SU-DHL-6 (cell line): ENCODE results near the gene FOXS1.

Experiments used
- H2AFZ ChIP-seq: fragments of 200-600 bp; sonication (generic); 2 replicates; pipeline ENCODE4 v1.6.1; 2014; ENCODE audit warnings: low read depth, mild to moderate bottlenecking, moderate library complexity, mixed read lengths, antibody characterized with exemption, low read length; ENCODE audit not compliant: severe bottlenecking
- H3F3A ChIP-seq: fragments of 200-600 bp; shearing (Covaris generic); 2 replicates; pipeline ENCODE4 v1.6.0; 2016; ENCODE audit warnings: antibody characterized with exemption, mild to moderate bottlenecking; ENCODE audit not compliant: insufficient read depth
- H3K27ac ChIP-seq: fragments of 200-600 bp; sonication (generic); 2 replicates; pipeline ENCODE4 v1.5.1; 2016; ENCODE audit warnings: low read depth, mild to moderate bottlenecking, low read length, moderate library complexity, mixed read lengths
- H3K27me3 ChIP-seq: fragments of 200-600 bp; sonication (generic), shearing (Covaris generic); 2 replicates; pipeline ENCODE4 v1.6.0; 2014; ENCODE audit warnings: mild to moderate bottlenecking, low read length
- H3K36me3 ChIP-seq: fragments of 200-600 bp; sonication (generic); 2 replicates; pipeline ENCODE4 v1.6.1; 2014; ENCODE audit warnings: mild to moderate bottlenecking, low read length, mixed read lengths
- H3K4me2 ChIP-seq: fragments of 300-600, 200-600 bp; shearing (Covaris generic), sonication (generic); 2 replicates; pipeline ENCODE4 v1.6.0; 2014; ENCODE audit warnings: low read length, low read depth, mild to moderate bottlenecking; ENCODE audit not compliant: poor library complexity, severe bottlenecking
- H3K4me3 ChIP-seq: fragments of 200-600 bp; sonication (generic); 2 replicates; pipeline ENCODE4 v1.5.1; 2014; ENCODE audit warnings: antibody characterized with exemption, low read length, mild to moderate bottlenecking, mixed read lengths; ENCODE audit not compliant: insufficient read depth, poor library complexity, severe bottlenecking
- H3K79me2 ChIP-seq: fragments of 200-600 bp; sonication (generic); 2 replicates; pipeline ENCODE4 v1.6.1; 2014; ENCODE audit warnings: mild to moderate bottlenecking, low read length, moderate library complexity; ENCODE audit not compliant: insufficient read depth
- H3K9ac ChIP-seq: fragments of 200-600 bp; sonication (generic); 2 replicates; pipeline ENCODE4 v1.7.0; 2014; ENCODE audit warnings: mild to moderate bottlenecking, low read length
- H3K9me2 ChIP-seq: fragments of 200-600 bp; sonication (generic); replicated peaks from 2 replicates; pipeline ENCODE4 v1.6.1; 2014; ENCODE audit warnings: low read length; ENCODE audit not compliant: insufficient read depth
- H3K9me3 ChIP-seq: fragments of 200-600 bp; sonication (generic); 2 replicates; pipeline ENCODE4 v1.6.1; 2014; ENCODE audit warnings: low read length, mixed read lengths; ENCODE audit not compliant: insufficient read depth
- H4K20me1 ChIP-seq: fragments of 200-600 bp; sonication (generic); 2 replicates; pipeline ENCODE4 v1.6.1; 2014; ENCODE audit warnings: low read depth, mild to moderate bottlenecking, antibody characterized with exemption, low read length, moderate library complexity, mixed read lengths
- CTCF ChIP-seq: fragments of 200-600 bp; sonication (generic); IDR thresholded peaks from one replicate; pipeline ENCODE4 v1.5.1; 2017; ENCODE audit warnings: antibody characterized with exemption, mild to moderate bottlenecking, low read length, moderate library complexity; ENCODE audit not compliant: insufficient read depth, poor library complexity, severe bottlenecking
- EZH2phosphoT487 ChIP-seq: fragments of 200-600 bp; sonication (generic), shearing (Covaris generic); conservative IDR thresholded peaks from 2 replicates; pipeline ENCODE4 v1.6.1; 2018; ENCODE audit warnings: mild to moderate bottlenecking, antibody characterized with exemption, low read length, moderate library complexity, mixed read lengths

FOXS1 gene

GRCh38 chr20:31875671-31876070 is 30.3 kb upstream of the FOXS1 start:
- no peaks in the 10 kb centered on the region for H3K9me3 ChIP-seq
- no peak for TF ChIP-seq CTCF
- H2AFZ ChIP-seq, result no peak overlapping the region
- no peaks in the 10 kb centered on the region for H3K79me2 ChIP-seq
- H3K4me2 ChIP-seq, result no peak overlapping the region
- H3K9ac ChIP-seq, result no peak overlapping the region
- H3K27ac ChIP-seq, result no peak overlapping the region
- no peaks in the 10 kb centered on the region for H3K36me3 ChIP-seq
- no peaks in the 10 kb centered on the region for H3K27me3 ChIP-seq
- H3K4me3 ChIP-seq, result no peak overlapping the region
- no peaks in the 10 kb centered on the region; the same call in 1 of the 2 replicates for H3F3A ChIP-seq
- no peaks in the 10 kb centered on the region for H4K20me1 ChIP-seq
- no peaks in the 10 kb centered on the region for H3K9me2 ChIP-seq

- H2AFZ ChIP-seq, result no peak overlapping the region
- TF ChIP-seq EZH2phosphoT487 (no peak), CTCF (no peak)
- H3F3A ChIP-seq, result no peaks in the 10 kb centered on the region
- H3K9me3 ChIP-seq, result no peaks in the 10 kb centered on the region
- no peak overlapping the region for H3K4me2 ChIP-seq
- no peaks in the 10 kb centered on the region for H4K20me1 ChIP-seq
- H3K4me3 ChIP-seq, result no peak overlapping the region
- H3K36me3 ChIP-seq, result no peaks in the 10 kb centered on the region
- H3K9ac ChIP-seq, result no peak overlapping the region
- H3K9me2 ChIP-seq, result no peaks in the 10 kb centered on the region
- no peaks in the 10 kb centered on the region for H3K79me2 ChIP-seq
- no peaks in the 10 kb centered on the region for H3K27me3 ChIP-seq
- H3K27ac ChIP-seq, result no peak overlapping the region
These were observed 27.0 kb upstream of the FOXS1 start for GRCh38 chr20:31872406-31872805.

GRCh38 chr20:31871618-31871954 is 26.2 kb upstream of the FOXS1 start:
- no peaks in the 10 kb centered on the region for H4K20me1 ChIP-seq
- H3K27me3 ChIP-seq, result no peaks in the 10 kb centered on the region
- no peaks in the 10 kb centered on the region for H3K9me3 ChIP-seq
- TF ChIP-seq CTCF (no peak), EZH2phosphoT487 (no peak)
- H3K9me2 ChIP-seq, result no peaks in the 10 kb centered on the region
- H3K27ac ChIP-seq, result no peak overlapping the region
- H3K79me2 ChIP-seq, result no peaks in the 10 kb centered on the region
- no peaks in the 10 kb centered on the region for H3K36me3 ChIP-seq
- H2AFZ ChIP-seq, result no peak overlapping the region
- H3K4me3 ChIP-seq, result no peak overlapping the region
- no peak overlapping the region for H3K4me2 ChIP-seq
- no peaks in the 10 kb centered on the region for H3F3A ChIP-seq
- no peak overlapping the region for H3K9ac ChIP-seq
